ENCODE results near the gene GPRIN2. TPM values are rescaled to one million over a fixed set of nuclear protein-coding genes. Genes with fewer than 3 reads are reported as not detected.
"Not testable (repeated sequence)": the region's sequence is repeated elsewhere in the genome, so short reads cannot be mapped to it uniquely, and the experiment has no call there.

Gene GPRIN2
- total RNA-seq, 1 experiment from 2014 or later, result 3.7 TPM

- ChIA-PET POLR2A (no interaction called here), CTCF (no interaction called here)
- Mint-ChIP-seq H3K36me3 (ENCODE audit: insufficient read depth, unreplicated experiment) (no peaks in the 10 kb centered on the region), H3K27me3 (ENCODE audit: insufficient read depth, unreplicated experiment) (no peaks in the 10 kb centered on the region), H3K9me3 (ENCODE audit: unreplicated experiment) (no peaks in the 10 kb centered on the region), H3K4me3 (ENCODE audit: unreplicated experiment) (no peak overlapping the region), H3K4me1 (ENCODE audit: low read depth, unreplicated experiment) (no peaks in the 10 kb centered on the region), H3K27ac (ENCODE audit: unreplicated experiment) (no peak overlapping the region)
- no peaks in the 10 kb centered on the region for H3K27me3 ChIP-seq (replicated peaks; ENCODE audit: control insufficient read depth, insufficient read depth, low read length)
- no TSS peak for BruUV-seq (replicated peaks)
- no peak for TF ChIP-seq CTCF (IDR thresholded peaks at IDR 0.05; ENCODE audit: insufficient read depth in 1 of 2, low read depth in 1 of 2, low read length in 1 of 2, severe bottlenecking in 1 of 2, unreplicated experiment in 1 of 2)
- peaks cover 3% of the 10 kb centered on the region; the same call in 1 of the 2 replicates for H3K4me1 ChIP-seq
- intact Hi-C loops (cut with micrococcal nuclease; ENCODE audit: unreplicated experiment), result no loop called here
- no peaks in the 10 kb centered on the region for H3K9me3 ChIP-seq
- no peaks in the 10 kb centered on the region for H3K36me3 ChIP-seq (ENCODE audit: control insufficient read depth, insufficient read depth, low read length)
- H3K4me3 ChIP-seq (ENCODE audit: low read depth, low read length), result no peak overlapping the region
- DNase-seq, result peak; percentile 54 to 63
These were observed 25.9 kb downstream of the GPRIN2 start for GRCh38 chr10:46530249-46531186.

GRCh38 chr10:46529742-46530141 lies 26.7 kb downstream of the GPRIN2 start:
- DNase-seq; intact Hi-C loops (cut with micrococcal nuclease; ENCODE audit: unreplicated experiment); H3K4me1 Mint-ChIP-seq (ENCODE audit: low read depth, unreplicated experiment); H3K9me3 ChIP-seq; BruUV-seq (replicated peaks); H3K36me3 ChIP-seq (ENCODE audit: control insufficient read depth, insufficient read depth, low read length); H3K9me3 Mint-ChIP-seq (ENCODE audit: unreplicated experiment); CTCF ChIA-PET; H3K4me1 ChIP-seq; H3K4me3 Mint-ChIP-seq (ENCODE audit: unreplicated experiment); H3K27me3 Mint-ChIP-seq (ENCODE audit: insufficient read depth, unreplicated experiment); H3K27ac Mint-ChIP-seq (ENCODE audit: unreplicated experiment); POLR2A ChIA-PET; H3K36me3 Mint-ChIP-seq (ENCODE audit: insufficient read depth, unreplicated experiment); H3K27me3 ChIP-seq (replicated peaks; ENCODE audit: control insufficient read depth, insufficient read depth, low read length); H3K4me3 ChIP-seq (ENCODE audit: low read depth, low read length): not testable (repeated sequence)

DNA sequence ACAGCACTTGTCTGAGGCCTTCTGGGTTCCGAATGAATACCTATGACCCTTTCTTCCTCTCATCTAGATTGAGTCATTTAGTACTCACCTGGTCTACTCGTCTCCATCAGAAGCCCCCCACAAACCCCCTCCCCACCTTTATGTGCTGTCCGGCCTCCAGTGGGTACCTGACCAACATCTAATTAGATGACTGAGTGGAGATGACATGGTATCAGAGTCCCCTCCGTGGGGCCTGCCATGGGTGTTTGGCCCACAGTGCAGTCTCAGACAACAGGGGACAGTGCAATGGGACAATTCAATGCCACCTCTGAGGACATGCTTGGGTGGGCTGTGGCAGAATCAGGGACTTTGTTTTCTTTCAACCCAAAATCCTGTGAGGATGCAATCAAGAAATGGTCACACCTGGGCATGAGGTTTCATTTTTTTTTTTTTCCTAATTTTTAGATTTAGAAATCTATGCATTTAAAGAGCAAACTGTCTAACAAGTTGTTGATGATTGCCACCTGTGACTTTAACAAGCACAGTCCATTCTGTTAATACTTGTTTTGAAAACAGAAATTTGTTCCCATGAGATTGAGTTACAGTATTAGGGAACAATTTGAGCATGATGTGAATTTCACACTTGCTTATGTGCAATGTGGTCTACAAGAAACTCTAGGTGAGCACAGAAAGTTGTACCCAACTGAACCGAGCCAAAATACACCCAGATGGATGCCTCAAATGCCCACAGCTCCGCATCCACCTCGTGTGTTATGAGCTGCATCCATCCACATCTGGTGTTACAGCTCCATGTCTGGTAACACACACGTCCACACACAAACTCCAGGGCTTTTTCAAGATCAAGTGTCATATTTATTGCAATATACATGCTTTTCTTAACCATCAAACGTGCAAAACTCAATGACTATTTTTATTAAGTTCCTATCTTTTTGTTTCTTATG lies 27.5 kb downstream of the GPRIN2 start:
- Mint-ChIP-seq H3K9me3 (ENCODE audit: unreplicated experiment) (no peaks in the 10 kb centered on the region), H3K4me3 (ENCODE audit: unreplicated experiment) (no peak overlapping the region), H3K27me3 (ENCODE audit: insufficient read depth, unreplicated experiment) (no peaks in the 10 kb centered on the region), H3K36me3 (ENCODE audit: insufficient read depth, unreplicated experiment) (no peaks in the 10 kb centered on the region), H3K4me1 (ENCODE audit: low read depth, unreplicated experiment) (no peaks in the 10 kb centered on the region), H3K27ac (ENCODE audit: unreplicated experiment) (no peak overlapping the region)
- no peaks in the 10 kb centered on the region for H3K27me3 ChIP-seq (replicated peaks; ENCODE audit: control insufficient read depth, insufficient read depth, low read length)
- POLR2A ChIA-PET, result no interaction called here
- no peaks in the 10 kb centered on the region for H3K9me3 ChIP-seq
- CTCF ChIA-PET, result no interaction called here
- no peak overlapping the region for H3K4me3 ChIP-seq (ENCODE audit: low read depth, low read length)
- no TSS peak for BruUV-seq (replicated peaks)
- DNase-seq, result peak in 1 of 2 experiments; percentile 38
- peaks cover 15% of the 10 kb centered on the region for H3K4me1 ChIP-seq
- intact Hi-C loops (cut with micrococcal nuclease; ENCODE audit: unreplicated experiment), result no loop called here
- TF ChIP-seq CTCF (IDR thresholded peaks at IDR 0.05; ENCODE audit: insufficient read depth in 1 of 2, low read depth in 1 of 2, low read length in 1 of 2, severe bottlenecking in 1 of 2, unreplicated experiment in 1 of 2), result no peak
- no peaks in the 10 kb centered on the region for H3K36me3 ChIP-seq (ENCODE audit: control insufficient read depth, insufficient read depth, low read length)
